Activated T-cell treated with anti-CD3 and anti-CD28 coated beads, Interleukin-2, amount 50 U/mL, for 72 hours (primary cell): ENCODE data around the gene IYD. TPM values are rescaled to one million over a fixed set of nuclear protein-coding genes. Genes with fewer than 3 reads are reported as not detected.

ENCODE experiments used
- total RNA-seq, 2 donors: library from RNA; stranded (reverse); gene quantifications; one replicate each; pipeline ENCODE4 v1.2.3, GENCODE V29; 2022

The IYD gene
- total RNA-seq, 2 donors from 2014 or later, result not detected

Other genes starting within 250 kb of the IYD start
- 1 to 10 TPM; 1.8 TPM for gene PPP1R14C, start 226.0 kb upstream of the IYD start, total RNA-seq
- gene PLEKHG1, start 230.9 kb downstream of the IYD start, total RNA-seq, result 10 to 100 TPM; 25.0 to 27.1 TPM